22Rv1 (cell line): ENCODE data around the gene NPEPPS.

Source experiments
- H3K27ac ChIP-seq: fragments of 450-650 bp; 2 replicates; pipeline ENCODE4 v1.5.1; 2017
- CTCF ChIP-seq: fragments of 450-650 bp; IDR thresholded peaks from 2 replicates; pipeline ENCODE4 v1.5.1; 2017; ENCODE audit warnings: mild to moderate bottlenecking
- ZFX ChIP-seq: fragments of 450-650 bp; IDR thresholded peaks from 2 replicates; pipeline ENCODE4 v1.6.1; 2017; ENCODE audit warnings: antibody characterized with exemption, borderline replicate concordance

NPEPPS gene

GRCh38 chr17:47635734-47636133 is 104.8 kb downstream of the NPEPPS start:
- H3K27ac ChIP-seq: no peak overlapping the region
- TF ChIP-seq ZFX (no peak), CTCF (no peak)

GRCh38 chr17:47636273-47637030 is 105.5 kb downstream of the NPEPPS start:
- TF ChIP-seq CTCF: no peak
- TF ChIP-seq ZFX: no peak
- no peak overlapping the region for H3K27ac ChIP-seq

DNA sequence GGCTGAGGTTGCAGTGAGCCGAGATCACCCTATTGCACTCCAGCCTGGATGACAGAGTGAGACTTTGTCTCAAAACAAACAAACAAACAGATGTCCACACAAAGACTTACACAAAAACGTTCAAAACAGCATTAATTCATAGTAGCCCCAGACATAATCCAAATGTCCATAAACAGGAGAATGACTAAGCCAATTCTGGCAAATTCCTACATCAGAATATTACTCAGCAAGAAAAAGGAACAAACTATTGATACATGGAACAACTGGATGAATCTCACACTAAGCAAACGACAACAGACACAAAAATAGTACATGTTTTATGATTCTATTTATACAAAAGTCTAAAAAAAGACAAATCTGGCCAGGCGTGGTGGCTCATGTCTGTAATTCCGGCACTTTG is 108.0 kb downstream of the NPEPPS start:
- TF ChIP-seq ZFX: no peak
- TF ChIP-seq CTCF: no peak
- H3K27ac ChIP-seq: no peak overlapping the region

DNA sequence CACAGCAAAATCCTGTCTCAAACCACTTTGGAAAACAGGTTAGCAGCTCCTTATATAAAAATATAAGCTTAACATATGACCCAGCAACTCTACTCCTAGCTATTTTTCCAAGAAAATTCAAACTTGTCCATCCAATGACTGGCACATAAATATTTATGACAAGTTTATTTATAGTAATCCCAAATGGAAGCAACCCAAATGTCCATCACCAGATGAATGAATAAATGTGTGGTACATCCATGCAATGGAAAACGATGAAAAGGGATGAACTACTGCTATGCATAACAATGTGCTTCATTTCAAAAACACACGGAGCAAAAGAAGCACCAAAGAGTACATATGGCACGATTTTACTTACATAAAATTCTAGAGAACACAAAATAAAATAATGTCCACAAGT is 109.2 kb downstream of the NPEPPS start:
- TF ChIP-seq CTCF (no peak), ZFX (no peak)
- H3K27ac ChIP-seq: no peak overlapping the region

- H3K27ac ChIP-seq: no peak overlapping the region
- TF ChIP-seq CTCF (no peak), ZFX (no peak)
These were observed 110.3 kb downstream of the NPEPPS start for GRCh38 chr17:47641202-47641601.

DNA sequence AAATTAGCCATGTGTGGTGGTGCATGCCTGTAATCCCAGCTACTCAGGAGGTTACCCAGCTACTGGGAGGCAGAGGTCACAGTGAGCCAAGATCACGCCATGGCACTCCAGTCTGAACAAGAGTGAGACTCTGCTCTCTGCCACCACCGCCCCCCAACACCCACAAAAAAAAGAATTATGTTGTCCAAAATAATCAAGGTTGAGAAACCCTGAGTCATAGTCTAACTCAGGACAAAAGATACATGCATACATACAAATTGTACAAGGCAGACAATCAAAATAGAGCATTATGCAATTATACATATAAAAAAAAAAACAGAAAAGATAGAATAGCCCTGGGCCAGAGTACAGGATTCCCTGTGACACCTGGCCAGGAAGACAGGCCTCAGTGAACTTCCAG is 112.2 kb downstream of the NPEPPS start:
- no peak overlapping the region for H3K27ac ChIP-seq
- no peak for TF ChIP-seq CTCF
- no peak for TF ChIP-seq ZFX

GRCh38 chr17:47644324-47644723 is 113.4 kb downstream of the NPEPPS start:
- no peak overlapping the region for H3K27ac ChIP-seq
- TF ChIP-seq CTCF (no peak), ZFX (no peak)
